Stimulated activated CD4-positive, alpha-beta T cell treated with anti-CD3 and anti-CD28 coated beads, Interleukin-1b, Interleukin-23, amount 100 ng/mL, for 4 hours (primary cell): ENCODE data around the gene MADCAM1.

Experiments used
- DNase-seq, 2 donors: peaks; one replicate each; pipeline ENCODE4 v3.0.0-alpha.2; 2020; ENCODE audit warnings: low read depth in 2 of 2

Gene MADCAM1

DNA sequence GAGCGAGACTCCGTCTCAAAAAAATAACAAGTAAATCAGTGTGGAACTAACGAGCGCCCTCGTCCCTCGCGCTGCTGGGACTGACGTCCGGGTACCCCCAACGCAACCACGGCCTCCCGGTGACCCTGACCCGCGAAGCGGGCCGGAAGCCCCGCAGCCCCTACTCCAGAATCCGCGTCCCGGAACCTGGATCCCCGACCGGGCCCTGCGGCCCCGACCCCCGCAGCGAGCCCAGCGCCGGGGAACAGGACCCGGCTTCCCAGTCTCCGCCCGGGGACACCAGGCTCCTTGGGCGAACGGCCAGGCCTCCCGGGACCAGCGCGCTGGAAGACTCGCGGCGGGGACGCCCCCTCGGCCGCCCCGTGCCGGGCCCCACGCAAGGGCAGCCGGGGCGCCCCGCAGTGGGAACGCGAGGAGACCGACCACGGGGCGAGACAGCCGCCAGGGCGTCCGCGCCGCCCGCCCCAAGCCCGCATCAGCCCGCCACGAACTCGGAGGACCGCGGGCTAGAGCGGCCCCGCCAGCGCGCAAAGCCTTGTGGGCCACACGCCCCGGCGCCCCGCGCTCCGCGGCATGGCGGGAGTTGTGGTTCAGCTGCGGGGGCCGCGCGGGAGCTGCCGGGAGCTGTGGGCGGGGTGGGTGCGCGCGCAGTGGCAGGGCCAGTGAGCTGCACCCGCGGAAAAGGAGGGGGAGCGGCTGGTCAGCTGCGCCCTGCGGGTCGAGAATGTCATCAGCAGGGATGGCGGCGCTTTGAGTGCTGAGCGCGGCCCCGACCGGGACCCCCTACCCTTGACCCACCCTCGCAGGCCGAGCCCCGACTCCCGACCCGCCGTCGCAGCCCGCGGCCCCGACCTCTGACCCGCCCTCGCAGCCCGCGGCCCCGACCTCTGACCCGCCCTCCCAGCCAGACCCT lies 7.5 kb upstream of the MADCAM1 start:
- peak; percentile 89 to 96 for DNase-seq

GRCh38 chr19:489418-490196 lies 6.7 kb upstream of the MADCAM1 start:
- no peak for DNase-seq

DNA sequence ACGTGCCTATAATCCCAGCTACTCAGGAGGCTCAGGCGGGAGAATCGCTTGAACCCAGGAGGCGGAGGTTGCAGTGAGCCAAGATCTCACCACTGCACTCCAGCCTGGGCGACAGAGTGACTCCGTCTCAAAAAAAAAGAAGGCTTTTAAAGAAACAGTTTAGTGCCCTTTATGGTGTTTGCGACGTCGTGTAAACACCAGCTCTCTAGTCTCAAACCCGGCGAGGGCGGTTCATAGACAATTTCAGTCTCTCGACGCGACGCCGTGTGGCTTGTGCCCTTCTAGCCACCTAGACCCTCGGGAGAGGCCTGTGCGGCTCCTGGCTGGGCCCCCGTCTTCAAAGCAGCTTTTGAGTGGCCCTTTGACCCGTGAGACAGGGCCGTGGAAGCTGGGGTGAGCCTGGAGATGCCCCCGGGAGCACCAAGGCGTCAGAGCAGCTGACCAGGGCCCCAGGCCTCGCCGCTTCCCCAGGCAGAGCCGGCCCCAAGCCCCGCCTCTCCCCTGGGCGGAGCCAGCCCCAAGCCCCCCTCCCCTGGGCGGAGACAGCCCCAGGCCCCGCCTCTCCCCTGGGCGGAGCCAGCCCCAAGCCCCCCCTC lies 5.0 kb upstream of the MADCAM1 start:
- DNase-seq: no peak

- no peak for DNase-seq
These were observed 4.2 kb upstream of the MADCAM1 start for GRCh38 chr19:492091-492531.

DNA sequence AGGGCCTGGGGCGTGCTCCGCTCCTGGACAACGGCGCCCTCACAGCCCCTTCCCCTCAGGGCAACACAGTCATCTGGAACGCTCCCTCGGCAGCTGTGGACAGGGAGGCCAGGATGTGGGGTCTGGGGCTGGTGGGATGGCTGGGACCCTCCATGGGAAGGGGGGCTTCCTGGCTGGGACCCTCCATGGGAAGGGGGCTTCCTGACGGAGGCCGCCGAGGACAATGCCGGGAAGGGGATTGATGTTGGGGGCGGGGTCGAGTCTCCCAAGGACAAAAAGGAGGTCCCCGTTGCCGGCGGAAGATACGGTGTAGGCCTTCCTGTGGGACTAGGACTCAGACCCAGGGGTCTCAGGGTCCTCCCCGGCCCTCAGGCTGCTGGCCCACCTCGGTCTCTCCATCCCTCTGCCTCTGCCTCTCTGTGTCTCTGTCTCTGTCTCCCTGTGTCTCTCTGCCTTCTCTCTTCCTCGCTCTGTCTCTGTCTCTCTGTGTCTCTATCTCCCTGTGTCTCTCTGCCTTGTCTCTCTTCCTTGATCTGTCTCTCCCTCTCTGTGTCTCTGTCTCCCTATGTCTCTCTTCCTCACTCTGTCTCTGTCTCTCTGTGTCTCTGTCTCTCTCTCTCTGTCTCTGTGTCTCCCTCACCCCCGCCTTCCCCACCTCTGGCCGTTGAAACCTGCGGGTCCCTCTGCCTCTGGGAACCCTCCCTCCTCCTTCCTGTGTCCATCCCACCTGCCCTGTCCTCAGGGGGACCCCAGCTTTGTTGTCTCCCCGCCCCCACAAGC lies 2.7 kb upstream of the MADCAM1 start:
- no peak for DNase-seq

GRCh38 chr19:494171-495080 lies 1.9 kb upstream of the MADCAM1 start:
- DNase-seq: no peak

- DNase-seq: no peak
These were observed 1.2 kb upstream of the MADCAM1 start for GRCh38 chr19:495081-495401.

GRCh38 chr19:495402-496111 lies 729 bp upstream of the MADCAM1 start:
- DNase-seq: peak in 1 of 2 donors; percentile 35

- no peak for DNase-seq
These were observed 700 bp downstream of the MADCAM1 start for GRCh38 chr19:496986-497385.

DNA sequence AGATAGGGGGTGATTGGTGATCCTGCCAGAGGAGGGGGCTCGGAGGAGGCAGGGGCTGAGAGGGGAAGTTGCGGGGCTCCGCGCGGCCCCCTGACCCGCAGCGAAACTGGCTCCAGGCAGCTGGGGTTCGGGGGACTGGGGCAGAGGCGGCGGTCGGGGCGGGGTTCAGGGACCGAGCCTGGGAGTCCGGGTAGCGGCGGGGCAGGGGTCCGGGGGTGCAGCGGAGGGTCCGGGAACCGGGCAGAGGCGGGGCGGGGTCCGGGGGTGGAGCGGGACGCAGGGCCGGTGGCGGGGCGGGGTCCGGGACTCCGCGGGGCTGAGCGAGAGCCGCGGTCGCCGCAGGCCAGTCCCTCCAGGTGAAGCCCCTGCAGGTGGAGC lies 1.2 kb downstream of the MADCAM1 start:
- no peak for DNase-seq

- no peak for DNase-seq
These were observed 1.7 kb downstream of the MADCAM1 start for GRCh38 chr19:497869-498510.

DNA sequence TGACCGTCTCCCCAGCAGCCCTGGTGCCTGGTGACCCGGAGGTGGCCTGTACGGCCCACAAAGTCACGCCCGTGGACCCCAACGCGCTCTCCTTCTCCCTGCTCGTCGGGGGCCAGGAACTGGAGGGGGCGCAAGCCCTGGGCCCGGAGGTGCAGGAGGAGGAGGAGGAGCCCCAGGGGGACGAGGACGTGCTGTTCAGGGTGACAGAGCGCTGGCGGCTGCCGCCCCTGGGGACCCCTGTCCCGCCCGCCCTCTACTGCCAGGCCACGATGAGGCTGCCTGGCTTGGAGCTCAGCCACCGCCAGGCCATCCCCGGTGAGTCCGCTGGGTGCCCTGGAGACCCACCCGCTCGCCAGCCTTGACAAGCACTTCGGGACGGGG lies 2.2 kb downstream of the MADCAM1 start:
- DNase-seq: no peak

DNA sequence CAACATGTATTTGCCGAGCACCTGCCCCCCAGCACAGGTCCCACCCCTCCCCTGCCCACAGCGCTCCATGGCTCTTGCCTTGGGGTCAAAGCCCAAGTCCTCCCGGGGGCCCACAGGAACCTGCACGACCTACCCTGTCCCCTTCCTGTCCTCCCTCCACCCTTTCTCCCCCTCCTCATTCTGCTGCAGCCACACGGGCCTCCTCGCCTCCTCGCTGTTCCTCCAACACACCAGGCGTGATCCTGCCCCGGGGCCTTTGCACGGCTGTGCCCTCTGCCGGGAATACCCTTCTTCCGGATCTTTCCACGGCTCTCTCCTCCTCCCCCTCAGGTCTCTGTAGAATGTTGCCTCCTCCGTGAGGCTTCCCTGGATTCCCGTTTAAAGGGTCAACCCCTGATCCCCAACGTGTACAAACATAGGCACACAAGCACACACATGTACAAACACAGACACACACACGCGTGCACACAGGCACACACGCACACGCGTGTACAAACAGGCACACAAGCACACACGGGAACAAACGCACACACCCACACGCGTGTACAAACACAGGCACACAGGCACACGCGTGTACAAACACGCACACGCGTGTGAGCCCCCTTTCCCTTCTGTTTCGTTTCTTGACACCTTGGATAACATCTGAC lies 2.8 kb downstream of the MADCAM1 start:
- no peak for DNase-seq

DNA sequence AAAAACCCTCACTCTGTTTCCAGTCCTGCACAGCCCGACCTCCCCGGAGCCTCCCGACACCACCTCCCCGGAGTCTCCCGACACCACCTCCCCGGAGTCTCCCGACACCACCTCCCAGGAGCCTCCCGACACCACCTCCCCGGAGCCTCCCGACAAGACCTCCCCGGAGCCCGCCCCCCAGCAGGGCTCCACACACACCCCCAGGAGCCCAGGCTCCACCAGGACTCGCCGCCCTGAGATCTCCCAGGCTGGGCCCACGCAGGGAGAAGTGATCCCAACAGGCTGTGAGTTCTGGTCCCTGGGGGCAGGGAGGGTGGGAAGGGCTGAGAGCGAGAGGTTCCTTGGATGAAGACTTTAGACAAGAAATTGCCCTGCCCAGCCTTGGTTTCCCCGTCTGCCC lies 5.4 kb downstream of the MADCAM1 start:
- no peak for DNase-seq

GRCh38 chr19:504616-505015 lies 8.3 kb downstream of the MADCAM1 start:
- no peak for DNase-seq

DNA sequence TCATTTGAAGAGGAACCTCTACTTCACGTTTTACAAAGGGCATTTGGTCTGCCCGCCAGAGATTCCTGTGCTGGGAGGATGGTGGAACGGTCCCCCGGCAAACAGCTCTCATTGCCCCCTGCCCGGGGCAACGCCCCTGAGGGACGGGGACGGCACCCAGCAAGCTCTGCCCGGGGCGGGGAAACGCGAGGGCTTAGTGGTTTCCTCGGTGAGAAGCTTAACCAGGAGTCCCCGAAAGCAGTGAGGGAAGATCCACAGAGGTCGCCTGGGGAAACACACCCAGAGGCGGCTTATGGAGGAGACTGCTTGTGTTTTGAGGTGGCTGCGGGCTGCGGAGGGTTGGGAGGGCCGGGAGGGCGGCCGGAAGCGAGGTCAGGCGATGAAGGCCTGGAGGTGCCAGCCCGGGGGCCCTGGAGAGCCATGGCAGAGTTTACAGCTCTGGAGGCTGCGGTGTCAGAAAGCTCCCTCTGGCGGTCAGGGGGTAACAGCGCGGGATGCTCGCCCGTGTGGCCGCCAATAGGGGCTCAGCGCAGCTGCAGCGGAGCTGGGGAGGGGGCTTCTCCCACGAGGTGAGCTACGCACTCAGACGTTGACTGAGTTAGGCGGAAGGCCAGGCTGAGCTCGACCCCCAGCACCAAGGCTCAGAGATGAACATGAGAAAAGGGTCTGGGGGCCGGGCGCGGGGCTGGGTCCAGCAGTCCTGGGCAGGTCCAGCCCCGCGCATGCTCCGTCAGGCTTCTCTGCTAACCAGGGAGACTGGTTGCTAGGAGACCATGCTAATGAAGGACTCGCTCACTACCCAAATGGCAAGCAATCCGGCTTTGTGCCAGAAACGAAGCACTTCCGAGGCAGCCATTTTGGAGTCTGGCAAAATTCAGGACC lies 10.4 kb downstream of the MADCAM1 start:
- peak; percentile 83 to 88 for DNase-seq

- peak; percentile 54 to 73 for DNase-seq
These were observed 11.3 kb downstream of the MADCAM1 start, which contains the start of gene TPGS1 for GRCh38 chr19:507286-508203. TPGS1 (plus strand) TSS chr19:507497; CDS start chr19:507507, 10 bp downstream.
